CD14-positive monocyte (primary cell): ENCODE measurements around the gene SYNGR4. TPM values are rescaled to one million over a fixed set of nuclear protein-coding genes. Genes with fewer than 3 reads are reported as not detected.

ENCODE experiments used
- DNase-seq, 3 donors: peaks; one replicate each; pipeline ENCODE4 v3.0.0-alpha.2; 2011 to 2022
- H2AFZ ChIP-seq: 2 replicates; pipeline ENCODE4 v1.6.0; 2012; ENCODE audit warnings: mild to moderate bottlenecking, low read depth, low read length, inconsistent platforms; ENCODE audit not compliant: insufficient read depth, poor library complexity, severe bottlenecking
- H3K27ac ChIP-seq, 2 donors: 1 replicate in 1 of 2; 2 replicates in 1 of 2; pipeline ENCODE4 v1.5.1; 2012 to 2013; ENCODE audit warnings: low read length in 2 of 2, control low read depth in 1 of 2, inconsistent platforms in 1 of 2, low read depth in 1 of 2, mild to moderate bottlenecking in 1 of 2
- H3K27me3 ChIP-seq, 2 donors: one replicate each; pipeline versions ENCODE4 v1.6.0 to v1.6.1; 2011 to 2013; ENCODE audit warnings: low read length in 2 of 2; ENCODE audit not compliant: control insufficient read depth in 2 of 2, insufficient read depth in 2 of 2
- H3K36me3 ChIP-seq, 2 donors: replicated peaks in 1 of 2; 1 replicate in 1 of 2; 2 replicates in 1 of 2; pipeline versions ENCODE4 v1.5.1 to v1.6.1; 2012 to 2013; ENCODE audit warnings: low read length in 2 of 2, control low read depth in 1 of 2, inconsistent platforms in 1 of 2, mild to moderate bottlenecking in 1 of 2; ENCODE audit not compliant: insufficient read depth in 2 of 2, control insufficient read depth in 1 of 2
- H3K4me1 ChIP-seq, 2 donors: 1 replicate in 1 of 2; 2 replicates in 1 of 2; pipeline versions ENCODE4 v1.5.1 to v1.6.1; 2012 to 2013; ENCODE audit warnings: low read length in 2 of 2, control low read depth in 1 of 2, inconsistent platforms in 1 of 2, mild to moderate bottlenecking in 1 of 2, moderate library complexity in 1 of 2; ENCODE audit not compliant: insufficient read depth in 2 of 2, control insufficient read depth in 1 of 2
- H3K4me2 ChIP-seq: replicated peaks from 2 replicates; pipeline ENCODE3; 2012; ENCODE audit warnings: low read length, moderate library complexity, mild to moderate bottlenecking; ENCODE audit not compliant: poor library complexity, severe bottlenecking; ENCODE audit errors: extremely low read depth
- H3K4me3 ChIP-seq, 3 experiments: fragments of 200-600 bp in 1 of 3; sonication (generic) in 1 of 3; replicated peaks in 1 of 3; 1 replicate in 2 of 3; 2 replicates in 1 of 3; pipeline ENCODE4 v1.5.1; 2011 to 2013; ENCODE audit warnings: low read length in 3 of 3, mild to moderate bottlenecking in 3 of 3, control low read depth in 2 of 3, low read depth in 2 of 3, inconsistent platforms in 1 of 3, moderate library complexity in 1 of 3
- H3K79me2 ChIP-seq: 2 replicates; pipeline ENCODE4 v1.6.0; 2012; ENCODE audit warnings: mild to moderate bottlenecking, control low read depth, inconsistent platforms, low read length, moderate library complexity; ENCODE audit not compliant: insufficient read depth
- H3K9ac ChIP-seq: 2 replicates; pipeline ENCODE4 v1.6.0; 2017; ENCODE audit warnings: low read length, mild to moderate bottlenecking; ENCODE audit not compliant: insufficient read depth, poor library complexity, severe bottlenecking
- H3K9me3 ChIP-seq, 2 donors: replicated peaks in 1 of 2; 1 replicate in 1 of 2; 2 replicates in 1 of 2; pipeline versions ENCODE4 v1.5.1 to v1.6.1; 2012 to 2013; ENCODE audit warnings: low read length in 2 of 2, control low read depth in 1 of 2; ENCODE audit not compliant: control insufficient read depth in 1 of 2, insufficient read depth in 1 of 2
- H4K20me1 ChIP-seq: 2 replicates; pipeline ENCODE4 v1.6.0; 2012; ENCODE audit warnings: mild to moderate bottlenecking, low read length, control low read depth, moderate library complexity; ENCODE audit not compliant: insufficient read depth
- H3K27ac Mint-ChIP-seq, 7 donors: one replicate each; pipeline ENCODE4 v1.8.0; 2020; ENCODE audit warnings: mild to moderate bottlenecking in 7 of 7, mixed read lengths in 7 of 7, moderate library complexity in 6 of 7, inconsistent platforms in 2 of 7
- H3K27me3 Mint-ChIP-seq, 3 donors: one replicate each; pipeline ENCODE4 v1.8.0; 2021 to 2022; ENCODE audit warnings: low read depth in 3 of 3, mild to moderate bottlenecking in 3 of 3, mixed read lengths in 3 of 3, moderate library complexity in 3 of 3, inconsistent platforms in 1 of 3
- H3K36me3 Mint-ChIP-seq, 2 donors: one replicate each; pipeline ENCODE4 v1.8.0; 2020; ENCODE audit warnings: mixed read lengths in 2 of 2, inconsistent platforms in 1 of 2, mild to moderate bottlenecking in 1 of 2
- H3K4me1 Mint-ChIP-seq: one replicate; pipeline ENCODE4 v1.8.0; 2020; ENCODE audit warnings: mild to moderate bottlenecking, mixed read lengths
- H3K4me3 Mint-ChIP-seq, 2 donors: one replicate each; pipeline ENCODE4 v1.8.0; 2020; ENCODE audit warnings: mild to moderate bottlenecking in 2 of 2, mixed read lengths in 2 of 2, moderate library complexity in 1 of 2
- H3K9me3 Mint-ChIP-seq, 7 donors: one replicate each; pipeline ENCODE4 v1.8.0; 2020 to 2022; ENCODE audit warnings: mixed read lengths in 7 of 7, mild to moderate bottlenecking in 6 of 7, moderate library complexity in 6 of 7, inconsistent platforms in 2 of 7
- WGBS: methylation state at CpG from one replicate; pipeline ENCODE4 v1.1.5; 2013; ENCODE audit warnings: missing lambda C conversion rate; ENCODE audit not compliant: insufficient coverage; 5-methylcytosine and 5-hydroxymethylcytosine counted together
- intact Hi-C, 2 donors: fragments of 100-400 bp; cut with micrococcal nuclease; formaldehyde crosslinking; loops; one replicate each; pipeline versions ENCODE4 v1.15.0 to v1.15.1; 2023
- polyA plus RNA-seq, 3 donors: library from polyadenylated mRNA; depleted of rRNA in 1 of 3; unstranded in 2 of 3; stranded (reverse) in 1 of 3; fragments of 300-500 nt in 2 of 3; fragments of >200 nt in 1 of 3; fragmentation: Illumina TruSeq in 2 of 3; gene quantifications; 1 replicate in 2 of 3; 2 replicates in 1 of 3; pipeline ENCODE4 v1.2.3, GENCODE V29; 2012 to 2021
- TF ChIP-seq, protein P1 (sequence below): fragments of 200-600 bp; IDR thresholded peaks from one replicate; pipeline ENCODE4 v1.8.0; 2022; ENCODE audit warnings: antibody characterized with exemption, mild to moderate bottlenecking

The SYNGR4 gene
- polyA plus RNA-seq, 3 donors, result not detected

DNA sequence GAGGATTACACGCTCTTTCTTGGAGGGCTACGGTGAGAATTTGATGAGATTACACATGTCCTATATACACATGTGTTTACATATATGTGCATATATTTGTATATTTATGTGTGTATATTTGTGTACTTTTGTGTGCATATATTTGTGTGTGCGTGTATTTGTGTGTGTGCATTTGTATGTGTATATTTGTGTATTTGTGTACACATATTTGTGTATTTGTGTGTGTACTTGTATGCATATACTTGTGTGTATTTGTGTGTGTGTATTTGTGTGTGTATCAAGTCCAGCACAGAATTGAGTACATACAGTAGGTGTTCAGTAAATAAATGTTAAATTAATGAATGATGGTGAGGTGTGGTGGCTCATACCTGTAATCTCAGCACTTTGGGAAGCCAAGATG, 2.3 kb upstream of the SYNGR4 start:
- Histone ChIP-seq H3K4me1 (peaks cover 18 to 19% of the 10 kb centered on the region in 2 donors), H3K4me3 (no peak overlapping the region), H2AFZ (no peak overlapping the region), H3K9me3 (no peaks in the 10 kb centered on the region), H3K79me2 (no peaks in the 10 kb centered on the region), H3K27me3 (no peaks in the 10 kb centered on the region), H3K36me3 (no peaks in the 10 kb centered on the region), H4K20me1 (no peaks in the 10 kb centered on the region), H3K9ac (no peak overlapping the region), H3K27ac (no peak overlapping the region), H3K4me2 (no peak overlapping the region)
- no peak for DNase-seq
- Mint-ChIP-seq H3K4me1 (peaks cover 9% of the 10 kb centered on the region), H3K36me3 (peaks cover 14 to 25% of the 10 kb centered on the region in 2 donors), H3K4me3 (no peak overlapping the region), H3K27ac (peak overlapping the region in 2 of 7 donors; percentile 20 to 54), H3K27me3 (peaks cover 0 to 1% (median 0%) of the 10 kb centered on the region in 3 donors), H3K9me3 (no peaks in the 10 kb centered on the region)
- 100% methylated on average over 1 of the region's 3 CpGs for WGBS
- intact Hi-C loops, result no loop called here
- TF ChIP-seq, protein P1, sequence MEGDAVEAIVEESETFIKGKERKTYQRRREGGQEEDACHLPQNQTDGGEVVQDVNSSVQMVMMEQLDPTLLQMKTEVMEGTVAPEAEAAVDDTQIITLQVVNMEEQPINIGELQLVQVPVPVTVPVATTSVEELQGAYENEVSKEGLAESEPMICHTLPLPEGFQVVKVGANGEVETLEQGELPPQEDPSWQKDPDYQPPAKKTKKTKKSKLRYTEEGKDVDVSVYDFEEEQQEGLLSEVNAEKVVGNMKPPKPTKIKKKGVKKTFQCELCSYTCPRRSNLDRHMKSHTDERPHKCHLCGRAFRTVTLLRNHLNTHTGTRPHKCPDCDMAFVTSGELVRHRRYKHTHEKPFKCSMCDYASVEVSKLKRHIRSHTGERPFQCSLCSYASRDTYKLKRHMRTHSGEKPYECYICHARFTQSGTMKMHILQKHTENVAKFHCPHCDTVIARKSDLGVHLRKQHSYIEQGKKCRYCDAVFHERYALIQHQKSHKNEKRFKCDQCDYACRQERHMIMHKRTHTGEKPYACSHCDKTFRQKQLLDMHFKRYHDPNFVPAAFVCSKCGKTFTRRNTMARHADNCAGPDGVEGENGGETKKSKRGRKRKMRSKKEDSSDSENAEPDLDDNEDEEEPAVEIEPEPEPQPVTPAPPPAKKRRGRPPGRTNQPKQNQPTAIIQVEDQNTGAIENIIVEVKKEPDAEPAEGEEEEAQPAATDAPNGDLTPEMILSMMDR, result no peak

DNA sequence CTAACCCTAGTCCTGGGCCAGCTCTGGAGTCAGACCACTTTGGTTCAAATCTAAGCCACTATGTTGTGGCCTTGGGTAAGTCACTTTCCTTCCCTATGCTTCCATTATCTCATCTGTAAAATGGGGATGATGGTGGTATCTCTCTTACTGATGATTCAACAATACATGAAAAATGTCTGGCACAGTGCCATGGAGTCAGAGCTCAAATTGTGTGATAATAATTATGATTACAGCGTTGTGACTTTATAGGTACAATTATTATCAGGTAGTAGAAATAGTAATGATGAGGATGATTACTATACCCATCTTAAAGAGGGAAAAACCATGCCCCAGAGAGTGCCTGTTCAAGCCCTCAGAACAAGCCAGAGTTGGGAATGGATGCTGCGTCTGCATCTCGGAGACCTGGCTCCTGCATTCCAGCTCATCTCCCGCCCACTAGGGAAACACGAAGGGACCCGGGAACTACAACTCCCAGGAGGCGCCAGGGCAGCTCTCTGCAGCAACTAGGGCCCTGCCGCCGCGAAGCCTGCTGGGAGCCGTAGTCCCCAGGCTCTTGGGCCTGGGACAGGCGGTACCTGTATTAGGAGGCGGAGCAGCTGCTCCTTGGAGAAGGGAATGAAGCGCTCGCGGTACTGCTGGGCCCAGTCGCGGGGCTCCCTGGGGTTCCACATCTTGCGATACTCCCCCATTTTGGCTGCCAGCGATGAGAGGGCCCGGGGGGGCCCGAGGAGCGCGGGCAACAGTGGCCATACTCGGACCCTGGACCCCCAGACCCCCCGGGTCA, 1.3 kb upstream of the SYNGR4 start:
- Mint-ChIP-seq H3K9me3 (no peaks in the 10 kb centered on the region), H3K4me1 (peaks cover 9% of the 10 kb centered on the region), H3K27ac (peak overlapping the region; percentile 86 to 93 (median 93)), H3K27me3 (peaks cover 0 to 1% (median 0%) of the 10 kb centered on the region in 3 donors), H3K36me3 (peaks cover 11 to 25% of the 10 kb centered on the region in 2 donors), H3K4me3 (peak overlapping the region; percentile 80 to 88)
- Histone ChIP-seq H3K9me3 (no peaks in the 10 kb centered on the region), H3K4me2 (peak overlapping the region; percentile 96), H3K9ac (peak overlapping the region; percentile 69), H4K20me1 (no peaks in the 10 kb centered on the region), H3K27ac (peak overlapping the region; percentile 89 to 94), H3K79me2 (no peaks in the 10 kb centered on the region), H3K27me3 (no peaks in the 10 kb centered on the region), H3K36me3 (no peaks in the 10 kb centered on the region), H3K4me1 (peaks cover 18 to 19% of the 10 kb centered on the region in 2 donors), H2AFZ (peak overlapping the region; percentile 97), H3K4me3 (peak overlapping the region; percentile 64 to 85 (median 78))
- intact Hi-C loops, result no loop called here
- DNase-seq, result peak; percentile 87 to 91 (median 89)
- TF ChIP-seq, protein P1, result no peak
- under 1% methylated on average over 22 of the region's 26 CpGs for WGBS
